NCI-H446 treated with DMSO at 0.1 percent for 48 hours (cell line): ENCODE data around the gene PDCD1.
"Not testable (repeated sequence)": the region's sequence is repeated elsewhere in the genome, so short reads cannot be mapped to it uniquely, and the experiment has no call there.

Experiments used
- DNase-seq: peaks from one replicate; lab custom pipeline; 2025; lab: John Stamatoyannopoulos, UW

Gene PDCD1

DNA sequence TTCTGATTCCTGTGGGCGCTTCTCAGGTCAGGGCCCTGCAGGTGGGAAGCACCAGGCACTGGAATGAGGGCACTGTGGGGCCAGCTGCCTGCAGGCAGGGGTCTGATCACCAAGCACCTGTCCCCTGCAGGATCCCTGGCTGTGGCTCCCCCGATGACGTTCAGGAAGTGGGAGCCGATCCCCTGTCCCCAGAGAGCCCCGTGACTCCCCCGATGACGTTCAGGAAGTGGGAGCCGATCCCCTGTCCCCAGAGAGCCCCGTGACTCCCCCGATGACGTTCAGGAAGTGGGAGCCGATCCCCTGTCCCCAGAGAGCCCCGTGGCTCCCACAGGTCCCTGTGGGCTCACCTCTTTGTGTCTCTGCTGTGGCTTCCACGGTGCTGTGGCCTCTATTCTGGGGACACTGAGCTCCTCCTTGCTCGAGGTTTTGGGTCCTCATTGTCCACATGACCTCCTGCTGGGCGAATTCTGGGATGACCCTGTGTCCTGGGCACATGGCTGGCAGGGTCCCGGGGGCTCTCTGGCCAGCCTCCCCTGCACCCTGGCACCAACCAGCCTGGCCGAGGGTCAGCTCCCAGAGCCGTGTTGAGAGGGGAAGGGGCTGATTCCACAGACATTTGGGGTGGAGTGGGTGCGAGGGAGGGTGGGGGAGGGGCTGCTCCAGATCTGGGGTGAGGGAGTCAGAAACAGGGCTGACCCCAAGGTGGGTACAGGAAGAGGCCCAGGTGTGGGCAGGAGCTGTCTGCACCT, 44.9 kb downstream of the PDCD1 start:
- no peak for DNase-seq

DNA sequence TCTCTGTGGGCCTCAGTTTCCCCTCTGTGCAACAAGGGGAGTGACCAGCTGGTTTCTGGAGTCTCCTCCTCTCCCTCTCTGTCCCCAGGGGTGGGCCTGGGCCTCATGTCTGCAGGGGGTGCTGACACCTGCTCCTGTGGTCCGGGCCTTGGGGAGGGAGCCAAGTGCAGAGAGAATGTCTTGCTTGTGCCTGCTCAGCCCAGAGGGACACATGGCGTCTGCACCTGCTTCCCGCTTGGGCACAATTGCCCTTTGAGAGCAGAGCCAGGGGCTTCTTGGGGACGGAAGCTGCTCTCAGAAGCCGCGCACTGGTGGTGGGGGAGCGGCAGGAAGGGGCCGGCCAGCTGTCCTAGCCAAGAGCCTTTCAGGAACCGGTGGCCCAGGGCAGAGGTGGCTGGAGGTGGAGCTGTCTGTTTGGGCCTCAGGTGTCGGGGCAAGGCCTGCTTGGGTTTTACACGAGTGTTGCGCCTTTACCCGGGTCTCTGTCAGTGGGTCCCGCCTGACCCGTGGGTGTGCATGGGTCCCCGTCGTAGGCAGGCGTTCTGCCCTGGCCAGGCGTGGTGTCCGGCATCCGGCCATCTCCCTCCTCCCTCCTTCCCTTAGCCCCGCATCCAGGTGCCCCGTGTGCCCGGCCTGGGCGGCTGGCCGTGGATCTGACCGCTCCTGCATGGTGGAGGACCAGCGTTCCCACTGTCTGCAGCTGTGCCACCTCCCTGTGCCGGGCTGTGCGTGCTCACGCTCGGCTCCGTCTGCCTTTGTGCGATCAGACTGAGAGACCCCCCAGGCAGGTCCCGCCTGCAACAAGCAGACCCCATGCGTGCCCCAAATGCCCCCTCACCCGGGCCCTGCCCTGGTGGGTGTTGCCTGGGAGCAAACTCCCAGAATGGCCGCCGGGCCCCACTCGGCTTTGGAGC, 45.7 kb downstream of the PDCD1 start:
- DNase-seq, result no peak

DNA sequence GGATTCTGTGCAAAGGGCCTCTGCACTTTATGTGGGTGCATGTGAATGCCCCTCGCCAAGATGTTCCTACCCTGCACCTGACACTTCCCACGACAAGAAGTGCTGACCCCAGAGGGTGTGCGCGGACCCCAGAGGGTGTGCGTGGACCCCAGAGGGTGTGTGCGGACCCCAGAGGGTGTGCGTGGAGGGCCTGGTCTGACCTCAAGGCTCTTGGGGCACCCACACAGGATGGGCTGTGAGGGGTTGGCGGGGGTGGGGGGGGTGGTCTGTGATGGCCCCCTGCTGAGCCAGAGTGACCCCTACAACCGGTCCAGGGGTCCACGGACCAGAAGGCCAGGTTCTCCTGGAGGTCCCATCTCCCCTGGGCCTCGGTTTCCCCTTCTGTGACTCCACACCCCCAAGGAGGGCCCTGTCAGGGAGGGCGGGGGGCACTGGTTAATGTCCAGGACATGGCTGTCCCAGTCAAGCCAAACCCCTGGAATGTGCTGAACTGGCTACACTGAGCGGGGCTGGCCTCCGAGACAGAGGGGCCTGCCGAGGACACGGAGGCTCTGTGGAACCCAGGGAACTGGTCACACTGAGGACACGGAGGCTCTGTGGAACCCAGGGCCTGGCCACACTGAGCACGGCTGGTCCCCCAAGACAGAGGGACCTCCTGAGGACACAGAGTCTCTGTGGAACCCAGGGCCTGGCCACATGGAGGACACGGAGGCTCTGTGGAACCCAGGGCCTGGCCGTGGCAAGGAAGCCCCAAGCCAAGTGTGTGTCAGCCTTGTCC, 46.6 kb downstream of the PDCD1 start:
- no peak for DNase-seq

DNA sequence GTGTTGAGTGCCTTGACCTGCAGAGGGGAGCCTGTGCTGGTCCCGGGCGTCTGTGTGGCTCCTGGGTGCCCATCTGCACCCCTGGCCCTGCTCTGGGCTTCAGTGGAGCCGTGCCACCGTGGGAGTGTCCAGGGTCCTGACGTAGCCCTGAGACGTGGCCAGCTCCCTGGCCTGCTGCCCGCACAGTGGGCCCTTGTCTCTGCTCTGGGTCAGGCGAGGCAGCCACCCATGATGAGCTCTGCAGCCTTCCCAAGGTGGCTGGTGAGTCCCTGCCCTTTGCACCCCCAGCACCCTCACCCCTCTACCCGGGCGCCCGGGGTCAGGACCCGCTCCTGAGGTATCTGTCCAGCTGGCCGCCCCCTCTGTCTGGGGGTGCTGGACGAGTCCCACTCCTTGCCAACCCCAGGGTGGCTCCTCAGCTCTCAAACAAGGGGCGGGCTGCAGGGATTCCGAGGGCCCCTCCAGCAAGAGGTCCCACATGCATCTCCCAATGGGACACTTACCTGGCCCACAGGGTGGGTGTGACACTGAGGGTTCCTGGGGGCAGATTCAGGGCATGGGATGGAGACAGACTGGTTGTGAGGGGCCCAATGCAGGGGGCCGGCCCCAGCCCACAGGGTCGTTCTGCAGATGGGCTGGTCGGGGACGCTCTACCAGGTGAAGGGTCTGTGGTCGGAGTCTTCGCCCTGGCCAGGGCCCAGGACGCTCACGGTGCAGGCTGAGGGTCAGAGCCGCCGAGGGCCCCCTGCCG, 47.3 kb downstream of the PDCD1 start:
- no peak for DNase-seq

DNA sequence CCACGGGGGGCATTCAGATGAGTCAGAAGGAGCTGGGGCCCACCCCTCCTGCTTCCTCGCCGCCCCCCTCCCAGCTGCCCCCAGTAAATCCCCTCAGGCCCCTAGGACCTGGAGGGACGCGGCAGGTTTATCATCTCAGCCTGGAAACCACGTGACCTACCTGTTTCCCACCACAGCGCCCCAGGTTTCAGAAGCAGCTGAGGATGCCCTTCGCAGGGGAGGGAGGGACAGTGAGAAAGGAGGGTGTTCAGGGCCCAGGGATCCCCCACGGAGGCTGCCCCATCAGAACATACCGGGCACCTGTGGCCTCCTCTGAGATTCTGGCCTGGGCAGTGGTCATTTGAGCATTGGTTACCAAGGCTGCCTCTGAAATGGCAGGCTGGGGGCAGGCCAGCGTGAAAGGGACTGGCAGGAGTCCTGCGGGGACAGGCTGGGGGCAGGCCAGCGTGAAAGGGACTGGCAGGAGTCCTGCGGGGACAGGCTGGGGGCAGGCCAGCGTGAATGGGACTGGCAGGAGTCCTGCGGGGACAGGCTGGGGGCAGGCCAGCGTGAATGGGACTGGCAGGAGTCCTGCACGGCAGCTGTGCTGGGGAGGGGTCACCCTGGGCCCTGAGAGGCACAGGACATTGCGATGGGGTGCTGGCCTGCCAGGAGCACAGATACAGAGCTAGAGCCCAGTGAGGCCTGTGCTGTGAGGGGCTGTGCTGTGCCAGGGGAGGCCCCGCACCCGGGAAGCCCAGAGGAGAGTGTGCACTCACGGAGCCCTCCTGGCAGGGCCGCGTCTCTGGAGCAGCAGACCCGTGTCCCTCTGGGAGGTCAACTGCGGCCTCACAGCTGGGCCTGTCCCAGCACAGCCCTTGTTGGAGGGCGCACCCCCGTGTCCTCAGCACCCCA, 48.1 kb downstream of the PDCD1 start:
- DNase-seq, result no peak

DNA sequence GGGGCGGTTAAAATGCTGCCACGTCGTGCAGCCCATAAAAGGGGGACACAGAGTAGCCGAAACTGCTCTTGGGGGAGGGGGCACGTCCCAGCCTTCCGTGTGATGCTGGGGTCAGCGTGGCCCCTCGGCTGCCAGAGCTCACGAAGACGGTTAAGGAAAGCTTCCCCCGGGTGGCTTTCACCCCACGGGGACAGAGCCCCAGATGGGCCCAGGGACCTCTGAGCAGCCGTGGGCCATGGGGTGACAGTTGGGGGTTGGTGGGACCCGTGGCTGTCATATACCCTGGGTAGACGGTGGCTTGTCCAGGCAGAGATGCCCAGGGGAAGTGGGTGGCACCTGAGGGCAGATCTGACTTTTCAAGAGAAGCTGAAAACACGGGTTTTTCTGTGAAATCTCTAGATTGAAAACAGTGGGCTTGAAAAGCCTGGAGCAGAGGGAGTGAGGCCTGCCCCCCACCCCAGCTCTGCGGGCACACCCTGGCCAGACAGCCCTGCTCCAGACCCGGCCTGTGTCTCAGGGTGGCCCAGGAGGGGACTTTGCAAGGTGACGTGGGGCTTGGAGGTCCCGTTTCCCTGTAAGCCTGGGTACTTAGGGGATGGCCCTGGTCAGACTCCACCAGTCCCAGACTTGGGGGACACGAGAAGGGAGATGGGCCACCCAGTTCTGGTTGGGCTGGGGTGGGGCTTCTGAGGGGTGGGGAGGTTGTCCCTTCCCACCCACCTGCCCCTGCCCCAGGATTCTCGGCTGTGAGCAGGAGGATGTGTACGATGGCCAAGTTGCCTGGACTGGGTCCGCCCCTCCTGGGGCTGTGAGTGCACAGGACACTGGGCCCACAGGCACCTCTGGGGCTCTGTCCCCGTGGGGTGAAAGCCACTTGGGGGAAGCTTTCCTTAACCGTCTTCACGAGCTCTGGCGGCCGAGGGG, 49.0 kb downstream of the PDCD1 start:
- DNase-seq, result no peak

DNA sequence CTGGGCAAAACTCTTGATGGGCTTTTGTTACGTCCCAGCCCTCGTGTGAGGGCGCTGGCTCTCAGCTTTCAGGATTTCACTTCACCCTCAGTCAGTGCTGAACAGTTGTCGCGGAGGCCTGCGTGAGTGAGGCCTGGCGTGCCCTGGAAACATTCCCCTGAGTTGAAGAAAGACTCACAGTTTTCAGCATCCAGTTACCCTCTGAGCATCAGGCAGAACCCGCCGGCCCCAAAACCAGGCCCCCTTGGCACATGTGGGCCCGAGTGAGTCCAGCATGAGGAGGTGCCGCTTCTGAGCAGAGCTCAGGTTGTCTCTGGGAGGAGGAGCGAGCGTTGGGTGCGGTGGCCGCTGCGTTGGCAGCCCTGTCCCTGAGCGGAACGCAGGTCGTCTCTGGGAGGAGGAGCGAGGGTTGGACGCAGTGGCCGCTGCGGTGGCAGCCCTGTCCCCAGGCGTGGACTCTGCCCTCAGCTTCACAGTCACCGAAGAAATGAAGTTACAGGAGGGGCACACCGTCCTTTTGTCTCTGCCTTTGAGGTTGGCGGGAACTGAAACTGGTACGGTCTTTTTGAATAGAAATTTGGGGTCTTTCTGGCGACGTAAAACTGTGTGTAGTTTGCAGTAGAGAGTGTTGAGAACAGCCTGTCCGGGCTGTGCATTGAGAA, 49.8 kb downstream of the PDCD1 start, which contains the start of gene NEU4:
TSS of gene NEU4 (plus strand) at position 473 of the 662 bp plus-strand sequence. CDS start 5,292 bp downstream, outside the sequence.
- no peak for DNase-seq

DNA sequence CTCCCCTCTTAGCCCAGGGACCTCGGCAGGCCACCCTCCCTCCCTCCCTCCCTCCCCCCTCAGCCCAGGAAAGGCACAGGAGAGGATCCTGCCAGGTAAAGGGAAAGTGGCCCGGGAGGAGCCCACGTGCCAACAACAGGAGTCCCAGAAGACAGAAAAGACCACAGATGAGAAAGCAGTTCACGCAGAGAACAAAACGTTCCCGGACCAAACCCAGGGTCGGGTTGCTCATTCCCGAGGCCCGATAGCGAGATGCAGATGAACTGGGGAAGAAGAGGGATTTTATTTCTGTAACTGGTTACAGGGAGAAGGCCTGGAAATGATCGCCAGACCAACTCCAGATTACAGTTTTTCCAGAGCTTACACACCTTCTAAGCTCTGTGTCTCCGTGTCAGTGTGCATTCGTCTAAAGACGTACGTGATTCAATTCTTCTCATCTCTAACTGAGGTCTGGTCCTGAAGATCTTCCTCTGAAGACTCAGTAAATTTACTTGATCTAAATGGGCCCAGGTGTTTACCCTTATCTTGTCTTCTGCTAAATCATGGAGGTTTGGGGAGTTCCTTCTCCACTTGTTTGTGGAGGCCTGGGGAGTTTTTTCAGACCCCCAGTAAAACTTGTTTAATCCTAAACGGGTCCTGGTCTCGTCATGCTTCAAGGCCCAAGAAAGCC, 50.5 kb downstream of the PDCD1 start:
- DNase-seq, result no peak

DNA sequence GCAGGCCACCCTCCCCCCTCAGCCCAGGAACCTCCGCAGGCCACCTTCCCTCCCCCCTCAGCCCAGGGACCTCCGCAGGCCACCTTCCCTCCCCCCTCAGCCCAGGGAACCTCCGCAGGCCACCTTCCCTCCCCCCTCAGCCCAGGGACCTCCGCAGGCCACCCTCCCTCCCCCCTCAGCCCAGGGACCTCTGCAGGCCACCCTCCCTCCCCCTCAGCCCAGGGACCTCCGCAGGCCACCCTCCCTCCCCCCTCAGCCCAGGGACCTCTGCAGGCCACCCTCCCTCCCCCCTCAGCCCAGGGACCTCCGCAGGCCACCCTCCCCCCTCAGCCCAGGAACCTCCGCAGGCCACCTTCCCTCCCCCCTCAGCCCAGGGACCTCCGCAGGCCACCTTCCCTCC, 52.5 kb downstream of the PDCD1 start:
- DNase-seq, result not testable (repeated sequence)

DNA sequence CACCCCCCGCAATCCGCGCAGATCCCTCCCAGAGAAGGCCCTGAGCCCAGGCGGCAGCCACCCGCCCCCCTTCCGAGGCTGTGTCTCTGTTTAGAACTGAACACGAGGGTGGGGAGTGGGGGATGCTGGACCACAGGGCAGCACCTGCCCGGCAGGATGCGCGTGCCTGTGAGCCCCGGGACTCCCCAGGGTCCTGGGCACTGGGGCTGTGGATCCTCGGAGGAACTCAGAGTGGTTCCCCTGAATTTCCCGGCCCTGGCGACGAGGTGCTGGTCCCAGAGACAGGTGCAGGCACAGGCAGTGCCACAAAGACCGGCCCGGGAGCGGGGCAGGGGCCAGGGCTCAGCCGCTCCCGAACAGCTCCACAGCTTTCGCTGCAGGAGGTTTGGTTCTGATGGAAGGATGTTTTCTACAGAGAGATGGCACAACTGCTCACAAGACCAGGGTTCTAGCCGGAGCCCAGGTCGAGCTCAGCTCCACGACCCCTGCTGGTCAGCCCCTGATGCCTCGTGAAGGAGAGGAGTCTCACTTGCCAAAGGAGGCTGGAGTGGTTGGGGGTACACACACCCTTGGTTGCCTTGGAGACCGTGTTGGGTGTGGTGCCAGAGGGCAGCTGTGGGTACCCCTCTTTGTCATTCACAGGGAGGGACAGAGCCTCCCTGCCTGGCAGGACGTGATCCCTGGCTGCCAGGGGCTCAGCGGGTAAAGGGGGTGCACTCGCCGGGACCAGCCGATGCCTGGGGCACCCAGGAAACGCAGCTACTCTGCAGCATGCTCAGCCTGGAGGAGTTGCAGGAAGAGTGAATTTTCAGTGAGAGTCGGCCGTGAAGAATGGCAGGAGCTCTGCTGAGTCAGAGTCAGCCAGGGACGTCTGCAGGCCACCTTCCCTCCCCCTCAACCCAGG, 54.1 kb downstream of the PDCD1 start:
- DNase-seq, result no peak

DNA sequence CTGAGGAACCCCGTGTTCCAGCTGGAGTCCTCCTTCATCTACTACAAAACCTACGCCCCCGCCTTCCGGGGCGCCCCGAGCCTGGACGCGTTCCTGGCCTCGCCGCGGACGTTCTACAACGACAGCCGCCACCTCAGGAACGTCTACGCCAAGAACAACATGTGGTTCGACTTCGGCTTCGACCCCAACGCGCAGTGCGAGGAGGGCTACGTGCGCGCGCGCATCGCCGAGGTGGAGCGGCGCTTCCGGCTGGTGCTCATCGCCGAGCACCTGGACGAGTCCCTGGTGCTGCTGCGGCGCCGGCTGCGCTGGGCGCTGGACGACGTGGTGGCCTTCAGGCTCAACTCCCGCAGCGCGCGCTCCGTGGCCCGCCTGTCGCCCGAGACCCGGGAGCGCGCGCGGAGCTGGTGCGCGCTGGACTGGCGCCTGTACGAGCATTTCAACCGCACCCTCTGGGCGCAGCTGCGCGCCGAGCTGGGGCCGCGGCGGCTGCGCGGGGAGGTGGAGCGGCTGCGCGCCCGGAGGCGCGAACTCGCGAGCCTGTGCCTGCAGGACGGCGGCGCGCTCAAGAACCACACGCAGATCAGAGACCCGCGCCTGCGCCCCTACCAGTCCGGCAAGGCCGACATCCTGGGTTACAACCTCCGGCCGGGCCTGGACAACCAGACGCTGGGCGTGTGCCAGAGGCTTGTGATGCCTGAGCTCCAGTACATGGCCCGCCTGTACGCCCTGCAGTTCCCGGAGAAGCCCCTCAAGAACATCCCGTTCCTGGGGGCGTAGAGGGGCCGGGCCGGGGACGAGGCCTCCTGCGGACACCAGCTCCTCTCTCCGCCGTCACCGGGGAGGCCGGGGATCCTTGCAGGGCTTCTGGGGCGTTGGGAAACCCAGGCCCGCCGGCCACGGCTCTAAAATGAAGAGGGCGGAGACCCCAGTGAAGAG, 55.0 kb downstream of the PDCD1 start:
- no peak for DNase-seq

DNA sequence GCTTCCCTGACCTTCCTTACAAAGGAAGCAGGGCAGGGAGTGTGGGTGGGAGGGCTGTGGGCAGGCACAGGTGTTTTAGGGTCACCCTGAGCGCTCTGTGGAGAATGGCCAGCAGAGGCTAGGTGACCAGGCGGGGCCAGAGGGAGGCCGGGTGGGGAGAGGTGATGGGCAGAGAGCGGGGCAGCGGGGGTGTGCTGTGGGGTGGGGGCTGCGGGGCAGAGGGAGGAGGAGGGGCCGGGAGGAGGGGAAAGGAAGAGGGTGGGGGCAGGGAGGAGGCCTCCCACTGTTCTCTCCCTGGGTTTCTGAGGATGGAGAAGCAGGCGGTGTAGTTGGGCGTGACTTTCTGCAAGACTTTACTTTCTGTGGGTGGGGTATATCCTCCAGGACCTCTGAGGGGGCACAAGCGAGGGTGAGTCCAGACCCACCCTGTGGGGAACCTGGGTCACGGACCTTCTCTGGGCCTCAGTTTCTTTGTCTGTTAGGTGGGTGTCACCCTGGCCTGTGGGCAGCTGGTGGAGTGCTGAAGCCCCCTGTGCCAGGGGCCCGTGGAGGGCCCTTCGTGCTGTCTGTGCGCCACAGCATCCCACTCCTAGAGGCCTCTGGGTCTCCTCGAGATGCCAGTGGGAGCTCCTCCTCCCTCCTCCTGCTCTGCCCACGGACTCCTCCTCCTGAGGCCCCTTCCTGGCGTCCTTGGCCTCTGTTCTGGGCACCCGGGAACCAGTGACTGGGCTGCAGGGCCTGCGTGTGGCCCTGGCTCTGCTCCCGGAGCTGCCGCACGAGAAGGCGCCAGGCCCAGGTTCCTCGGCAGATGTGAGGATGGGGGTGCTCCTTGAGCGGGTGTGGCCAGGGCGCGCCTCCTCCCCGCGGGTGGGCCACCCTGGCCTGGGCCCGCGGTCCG, 56.0 kb downstream of the PDCD1 start:
- DNase-seq, result no peak

DNA sequence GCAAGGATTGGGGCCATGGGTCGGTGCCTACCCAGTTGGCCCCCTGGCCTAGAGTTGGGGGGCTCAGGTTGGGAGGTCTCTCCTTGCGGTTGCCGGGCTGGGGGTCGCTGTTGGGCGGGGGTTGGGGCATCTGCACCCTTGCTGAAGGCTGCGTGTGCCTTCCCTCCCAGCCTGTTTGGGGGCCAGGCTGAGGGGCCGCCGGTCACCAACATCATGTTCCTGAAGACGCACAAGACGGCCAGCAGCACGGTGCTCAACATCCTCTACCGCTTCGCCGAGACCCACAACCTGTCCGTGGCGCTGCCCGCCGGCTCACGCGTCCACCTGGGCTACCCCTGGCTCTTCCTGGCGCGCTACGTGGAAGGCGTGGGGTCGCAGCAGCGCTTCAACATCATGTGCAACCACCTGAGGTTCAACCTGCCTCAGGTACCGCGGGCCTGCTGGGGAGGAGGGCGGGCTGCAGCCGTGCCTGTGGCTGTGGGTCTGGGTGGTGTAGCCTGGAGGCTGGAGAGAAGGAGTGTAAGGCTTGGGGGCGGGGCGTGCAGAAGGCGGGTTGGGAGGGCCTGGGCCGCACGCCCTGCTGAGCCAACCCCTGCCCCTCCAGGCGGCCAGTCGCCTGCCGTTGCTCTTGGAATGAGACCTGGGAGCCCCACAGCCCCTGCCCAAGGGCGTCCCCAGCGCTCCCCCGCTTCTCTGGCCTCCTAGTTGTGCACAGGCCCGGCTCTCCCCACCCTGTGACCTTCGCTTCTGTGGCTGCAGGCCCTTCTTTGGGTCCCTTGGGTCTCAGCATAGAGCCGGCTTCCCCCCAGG, 56.9 kb downstream of the PDCD1 start:
- no peak for DNase-seq
